OCI-LY7 (cell line): ENCODE data around the gene ZNF516.

Source experiments
- EZH2phosphoT487 ChIP-seq: fragments of 200-600 bp; sonication (generic); IDR thresholded peaks from 2 replicates; pipeline ENCODE4 v1.6.1; 2018; ENCODE audit warnings: low read depth, borderline replicate concordance, mild to moderate bottlenecking, mixed run types, antibody characterized with exemption, low read length, moderate library complexity, mixed read lengths
- TF ChIP-seq, protein P1 (sequence below): fragments of 200-600 bp; sonication (generic); conservative IDR thresholded peaks from 2 replicates; pipeline ENCODE4 v1.5.1; 2014; ENCODE audit warnings: mild to moderate bottlenecking, antibody characterized with exemption, low read length, moderate library complexity, mixed read lengths

DNA sequence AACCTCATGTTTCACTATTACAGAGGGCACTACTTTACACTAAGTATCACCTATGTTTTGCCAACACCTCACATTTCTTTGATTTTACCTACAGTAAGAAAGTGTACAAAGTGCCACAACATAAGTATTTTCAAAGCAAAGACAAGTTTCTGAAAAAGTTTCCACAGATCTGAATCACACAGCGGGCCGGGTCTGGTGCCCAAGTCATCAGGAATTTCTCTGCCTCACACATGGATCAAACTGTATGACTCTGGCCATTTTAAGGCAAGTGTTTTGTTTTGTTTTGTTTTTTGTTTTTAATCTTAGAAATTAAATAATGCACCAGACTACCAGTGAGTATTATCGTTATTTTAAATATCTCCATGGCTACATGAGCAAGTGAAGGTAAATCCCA lies 73.4 kb downstream of the ZNF516 start:
- TF ChIP-seq, protein P1, sequence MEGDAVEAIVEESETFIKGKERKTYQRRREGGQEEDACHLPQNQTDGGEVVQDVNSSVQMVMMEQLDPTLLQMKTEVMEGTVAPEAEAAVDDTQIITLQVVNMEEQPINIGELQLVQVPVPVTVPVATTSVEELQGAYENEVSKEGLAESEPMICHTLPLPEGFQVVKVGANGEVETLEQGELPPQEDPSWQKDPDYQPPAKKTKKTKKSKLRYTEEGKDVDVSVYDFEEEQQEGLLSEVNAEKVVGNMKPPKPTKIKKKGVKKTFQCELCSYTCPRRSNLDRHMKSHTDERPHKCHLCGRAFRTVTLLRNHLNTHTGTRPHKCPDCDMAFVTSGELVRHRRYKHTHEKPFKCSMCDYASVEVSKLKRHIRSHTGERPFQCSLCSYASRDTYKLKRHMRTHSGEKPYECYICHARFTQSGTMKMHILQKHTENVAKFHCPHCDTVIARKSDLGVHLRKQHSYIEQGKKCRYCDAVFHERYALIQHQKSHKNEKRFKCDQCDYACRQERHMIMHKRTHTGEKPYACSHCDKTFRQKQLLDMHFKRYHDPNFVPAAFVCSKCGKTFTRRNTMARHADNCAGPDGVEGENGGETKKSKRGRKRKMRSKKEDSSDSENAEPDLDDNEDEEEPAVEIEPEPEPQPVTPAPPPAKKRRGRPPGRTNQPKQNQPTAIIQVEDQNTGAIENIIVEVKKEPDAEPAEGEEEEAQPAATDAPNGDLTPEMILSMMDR = no peak
- TF ChIP-seq EZH2phosphoT487 = no peak
